Mucosa of descending colon (tissue), 3 donors: Measurements from ENCODE around the gene IMPDH1. TPM values are rescaled to one million over a fixed set of nuclear protein-coding genes. Genes with fewer than 3 reads are reported as not detected.

ENCODE experiments used
- ATAC-seq: fragments of 200-7000 bp; cut with Tn5 transposase; one replicate; pipeline ENCODE4 v1.9.1; 2020; ENCODE audit warnings: mild to moderate bottlenecking, moderate library complexity
- DNase-seq, 3 donors: peaks; one replicate each; pipeline ENCODE4 v3.0.0-alpha.2; 2020
- H3K36me3 ChIP-seq: fragments of 200-600 bp; one replicate; pipeline ENCODE4 v1.8.0; 2021; ENCODE audit warnings: low read depth, mild to moderate bottlenecking
- H3K4me1 ChIP-seq: fragments of 200-600 bp; one replicate; pipeline ENCODE4 v1.8.0; 2021; ENCODE audit warnings: low read depth, mild to moderate bottlenecking
- H3K4me3 ChIP-seq: fragments of 200-600 bp; one replicate; pipeline ENCODE4 v1.8.0; 2021; ENCODE audit warnings: mild to moderate bottlenecking
- H3K9me3 ChIP-seq: fragments of 200-600 bp; one replicate; pipeline ENCODE4 v1.8.0; 2021; ENCODE audit warnings: mild to moderate bottlenecking
- intact Hi-C, 2 donors: fragments of 100-400 bp; cut with DNase I in 1 of 2; cut with micrococcal nuclease in 1 of 2; formaldehyde crosslinking; loops; one replicate each; pipeline versions ENCODE4 v1.11.0 to v1.11.1; 2022; cut with DNase I, micrococcal nuclease
- total RNA-seq, 3 donors: library from RNA; stranded (reverse); fragmentation: NEBNext Ultra II Directional in 2 of 3; extraction: Animal tissue kit (Norgen Biotek cat#: 25700) in 2 of 3; gene quantifications; one replicate each; pipeline versions ENCODE4 v1.2.1 to v1.2.4, GENCODE V29; 2021 to 2023
- TF ChIP-seq, protein P1 (sequence below): fragments of 200-600 bp; IDR thresholded peaks from one replicate; pipeline ENCODE4 v1.8.0; 2022; ENCODE audit warnings: antibody characterized with exemption, mild to moderate bottlenecking
- donor health status: DM: no; HTN: no; CAD: no; lungs with moderate emphysema.
- donor health status: DM: no; HTN: no; CAD: no.
- donor health status: DM: no; HTN: yes; CAD: no.

IMPDH1 gene
- total RNA-seq, 3 donors from 2014 or later, result 21.3 to 37.0 (median 35.5) TPM

DNA sequence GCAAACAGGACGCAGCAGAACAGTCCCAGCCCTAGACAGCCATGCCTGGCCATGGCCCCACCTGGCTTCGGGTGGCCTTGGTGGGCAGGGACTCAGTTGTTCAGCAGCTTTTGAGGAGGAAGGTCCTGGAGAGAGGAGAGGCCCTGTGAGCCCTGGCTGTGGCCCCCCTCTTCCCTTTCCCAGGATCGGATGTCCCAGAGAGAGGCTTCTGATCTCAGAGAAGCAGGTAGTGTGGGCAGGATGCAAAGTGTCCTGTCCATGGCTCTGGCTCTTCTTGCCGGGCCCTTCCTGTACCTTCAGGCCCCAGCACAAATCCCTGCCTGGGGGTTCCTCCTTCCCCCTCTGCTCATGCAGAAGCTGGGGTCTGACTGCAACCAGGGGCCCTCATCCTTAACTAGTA lies 49.8 kb downstream of the IMPDH1 start:
- no peak for ATAC-seq
- Histone ChIP-seq H3K4me3 (no peak overlapping the region), H3K4me1 (peaks cover 2% of the 10 kb centered on the region), H3K36me3 (no peaks in the 10 kb centered on the region), H3K9me3 (no peaks in the 10 kb centered on the region)
- TF ChIP-seq, protein P1, sequence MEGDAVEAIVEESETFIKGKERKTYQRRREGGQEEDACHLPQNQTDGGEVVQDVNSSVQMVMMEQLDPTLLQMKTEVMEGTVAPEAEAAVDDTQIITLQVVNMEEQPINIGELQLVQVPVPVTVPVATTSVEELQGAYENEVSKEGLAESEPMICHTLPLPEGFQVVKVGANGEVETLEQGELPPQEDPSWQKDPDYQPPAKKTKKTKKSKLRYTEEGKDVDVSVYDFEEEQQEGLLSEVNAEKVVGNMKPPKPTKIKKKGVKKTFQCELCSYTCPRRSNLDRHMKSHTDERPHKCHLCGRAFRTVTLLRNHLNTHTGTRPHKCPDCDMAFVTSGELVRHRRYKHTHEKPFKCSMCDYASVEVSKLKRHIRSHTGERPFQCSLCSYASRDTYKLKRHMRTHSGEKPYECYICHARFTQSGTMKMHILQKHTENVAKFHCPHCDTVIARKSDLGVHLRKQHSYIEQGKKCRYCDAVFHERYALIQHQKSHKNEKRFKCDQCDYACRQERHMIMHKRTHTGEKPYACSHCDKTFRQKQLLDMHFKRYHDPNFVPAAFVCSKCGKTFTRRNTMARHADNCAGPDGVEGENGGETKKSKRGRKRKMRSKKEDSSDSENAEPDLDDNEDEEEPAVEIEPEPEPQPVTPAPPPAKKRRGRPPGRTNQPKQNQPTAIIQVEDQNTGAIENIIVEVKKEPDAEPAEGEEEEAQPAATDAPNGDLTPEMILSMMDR, result no peak
- intact Hi-C loops, result no loop called here
- DNase-seq, result no peak

DNA sequence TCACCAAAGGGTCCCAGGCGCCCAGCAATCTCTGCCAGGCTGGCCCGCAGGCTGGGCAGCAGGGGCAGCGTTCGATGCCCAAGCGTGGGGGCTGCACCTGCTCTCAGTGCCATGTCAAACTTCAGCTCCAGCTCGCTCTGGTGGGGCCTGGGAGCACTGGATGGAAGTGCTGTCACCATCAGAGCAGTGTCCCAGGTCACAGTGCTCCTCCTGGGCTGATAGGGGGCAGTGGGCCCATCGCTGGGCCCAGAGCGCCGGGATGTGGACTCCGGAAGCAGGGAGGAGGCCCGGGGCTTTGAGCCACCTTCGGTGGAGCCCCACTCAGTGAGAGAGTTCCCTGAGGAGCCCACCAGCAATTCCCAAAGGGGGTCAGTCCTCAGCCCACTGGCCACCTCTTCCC lies 50.4 kb downstream of the IMPDH1 start:
- H3K4me3 ChIP-seq, result no peak overlapping the region
- peaks cover 2% of the 10 kb centered on the region for H3K4me1 ChIP-seq
- ATAC-seq (no peak), DNase-seq (no peak)
- intact Hi-C loops, result no loop called here
- no peaks in the 10 kb centered on the region for H3K36me3 ChIP-seq
- no peaks in the 10 kb centered on the region for H3K9me3 ChIP-seq
- TF ChIP-seq, protein P1, result no peak

DNA sequence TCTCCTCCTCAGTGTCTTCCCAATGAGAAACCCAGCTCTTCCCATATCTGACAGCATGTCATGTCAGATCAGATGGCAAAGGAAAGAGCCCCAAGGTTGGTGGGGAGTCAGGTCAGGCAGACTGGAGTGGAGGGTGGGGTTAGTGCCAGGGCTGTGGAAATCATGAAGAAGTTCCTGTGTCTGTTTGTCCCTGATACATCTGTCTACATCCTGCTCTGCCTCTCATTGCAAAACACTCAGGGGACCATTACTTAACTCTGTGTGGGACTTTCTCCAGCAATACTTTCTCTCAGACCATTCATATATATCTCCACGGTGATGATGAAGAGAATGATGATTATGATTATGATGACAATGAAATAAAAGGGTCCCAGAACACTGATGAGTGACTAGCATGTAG lies 51.5 kb downstream of the IMPDH1 start:
- peaks cover 2% of the 10 kb centered on the region for H3K4me1 ChIP-seq
- no peaks in the 10 kb centered on the region for H3K36me3 ChIP-seq
- TF ChIP-seq, protein P1, result no peak
- no peak overlapping the region for H3K4me3 ChIP-seq
- no peaks in the 10 kb centered on the region for H3K9me3 ChIP-seq
- no peak for DNase-seq
- intact Hi-C loops, result no loop called here
- ATAC-seq, result no peak

DNA sequence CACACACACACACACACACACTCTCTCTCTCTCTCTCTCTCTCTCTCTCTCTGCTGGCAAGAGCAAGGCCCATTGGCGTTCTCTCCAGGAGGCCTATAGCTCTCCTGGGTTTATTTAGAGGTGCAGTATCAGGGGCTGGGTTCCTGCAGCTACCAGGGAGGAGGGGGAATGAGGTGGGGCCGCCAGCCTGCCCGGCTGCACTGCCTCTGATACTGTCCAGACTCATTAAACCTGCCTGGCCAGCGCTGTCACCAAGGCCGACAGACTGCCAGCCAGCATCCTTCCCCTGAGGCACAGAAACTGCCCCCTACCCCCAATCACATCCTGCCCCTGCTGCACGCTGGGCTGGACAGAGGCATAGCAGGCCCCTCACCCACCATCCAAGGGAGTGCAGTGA lies 52.6 kb downstream of the IMPDH1 start:
- no peaks in the 10 kb centered on the region for H3K9me3 ChIP-seq
- no peaks in the 10 kb centered on the region for H3K36me3 ChIP-seq
- H3K4me1 ChIP-seq, result peaks cover 6% of the 10 kb centered on the region
- no peak overlapping the region for H3K4me3 ChIP-seq
- TF ChIP-seq, protein P1, result no peak
- DNase-seq, result no peak
- no peak for ATAC-seq
- intact Hi-C loops, result no loop called here

DNA sequence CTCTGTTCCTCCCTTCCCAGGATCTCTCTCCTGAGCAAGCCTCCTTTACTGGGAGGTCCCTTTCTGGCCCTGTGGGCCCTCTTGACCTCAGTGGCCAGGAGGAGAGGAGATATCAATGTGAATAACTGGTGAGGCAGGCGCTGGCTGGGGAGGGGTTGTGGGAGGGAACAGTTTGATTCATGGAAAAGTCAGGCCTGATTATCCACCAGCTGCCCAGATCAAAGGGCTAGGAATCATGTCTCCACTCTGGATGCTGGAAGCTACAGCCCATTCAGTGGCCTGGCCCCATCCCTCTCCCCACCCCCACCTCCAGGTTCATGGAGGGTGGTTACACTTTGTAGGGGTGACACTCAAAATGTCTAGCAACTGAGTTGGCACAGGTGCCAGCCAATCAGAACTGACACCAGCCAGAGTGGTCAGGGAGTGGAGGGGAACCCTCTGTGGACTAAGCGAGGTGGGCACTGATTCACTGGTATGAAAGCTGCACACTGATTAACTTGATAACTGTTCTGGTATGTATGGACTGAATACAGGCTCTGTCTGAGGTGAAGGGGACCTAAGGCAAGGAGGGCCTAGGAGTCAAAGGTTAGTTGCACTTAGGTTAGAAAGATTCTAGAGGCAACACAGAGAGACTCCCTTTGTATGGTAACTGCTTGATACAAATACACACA lies 53.1 kb downstream of the IMPDH1 start:
- intact Hi-C loops, result no loop called here
- ATAC-seq, result no peak

More for the DNA sequence above, 53.1 kb downstream of the IMPDH1 start:
- no peak for DNase-seq
- Histone ChIP-seq H3K4me1 (peaks cover 8% of the 10 kb centered on the region), H3K36me3 (no peaks in the 10 kb centered on the region), H3K9me3 (no peaks in the 10 kb centered on the region), H3K4me3 (no peak overlapping the region)
- TF ChIP-seq, protein P1, result no peak
